Stimulated activated CD8-positive, alpha-beta memory T cell treated with anti-CD3 and anti-CD28 coated beads, Interleukin-2, amount 100 ng/mL, for 48 hours (primary cell): ENCODE measurements around the gene CLCA4.
"Not testable (repeated sequence)": the region's sequence is repeated elsewhere in the genome, so short reads cannot be mapped to it uniquely, and the experiment has no call there.

ENCODE experiments used
- DNase-seq, 2 donors: peaks; one replicate each; pipeline ENCODE4 v3.0.0-alpha.2; 2020; ENCODE audit warnings: low read depth in 2 of 2

Gene CLCA4

GRCh38 chr1:86530211-86530845, 16.6 kb upstream of the CLCA4 start:
- DNase-seq: no peak

- DNase-seq: no peak
These were observed 8.8 kb upstream of the CLCA4 start for GRCh38 chr1:86537928-86538695.

GRCh38 chr1:86538775-86539174, 8.1 kb upstream of the CLCA4 start:
- no peak for DNase-seq

- DNase-seq: no peak
These were observed 5.0 kb upstream of the CLCA4 start for GRCh38 chr1:86541859-86542258.

GRCh38 chr1:86542631-86543030, 4.2 kb upstream of the CLCA4 start:
- DNase-seq: no peak

- DNase-seq: no peak
These were observed 2.0 kb downstream of the CLCA4 start for GRCh38 chr1:86548839-86549238.

GRCh38 chr1:86551305-86551704, 4.4 kb downstream of the CLCA4 start:
- no peak for DNase-seq

- DNase-seq: no peak
These were observed 5.5 kb downstream of the CLCA4 start for GRCh38 chr1:86552376-86552775.

GRCh38 chr1:86557739-86558138, 10.9 kb downstream of the CLCA4 start:
- no peak for DNase-seq

GRCh38 chr1:86563849-86564248, 17.0 kb downstream of the CLCA4 start:
- DNase-seq: no peak

- DNase-seq: no peak
These were observed 20.5 kb downstream of the CLCA4 start for GRCh38 chr1:86567341-86567740.

- DNase-seq: no peak
These were observed 21.0 kb downstream of the CLCA4 start for GRCh38 chr1:86567878-86568277.

GRCh38 chr1:86573763-86574484, 27.0 kb downstream of the CLCA4 start:
- no peak for DNase-seq

- no peak for DNase-seq
These were observed 34.4 kb downstream of the CLCA4 start for GRCh38 chr1:86581231-86581630.

GRCh38 chr1:86582161-86582560, 35.3 kb downstream of the CLCA4 start:
- DNase-seq: no peak

GRCh38 chr1:86583032-86583431, 36.2 kb downstream of the CLCA4 start:
- DNase-seq: no peak

- DNase-seq: no peak
These were observed 36.7 kb downstream of the CLCA4 start for GRCh38 chr1:86583593-86583992.

GRCh38 chr1:86594284-86594770, 47.4 kb downstream of the CLCA4 start:
- no peak for DNase-seq

- no peak for DNase-seq
These were observed 49.3 kb downstream of the CLCA4 start for GRCh38 chr1:86596224-86596623.

GRCh38 chr1:86596741-86597290, 49.9 kb downstream of the CLCA4 start:
- DNase-seq: no peak

- DNase-seq: not testable (repeated sequence)
These were observed 59.2 kb downstream of the CLCA4 start for GRCh38 chr1:86606080-86606479.

GRCh38 chr1:86616433-86616832, 69.6 kb downstream of the CLCA4 start:
- DNase-seq: no peak
